DMS53 treated with DMSO at 0.1 percent for 48 hours (cell line): ENCODE data around the gene MPZL2.

Source experiments
- DNase-seq: peaks from one replicate; lab custom pipeline; 2025; ENCODE audit not compliant: unreplicated experiment; lab: John Stamatoyannopoulos, UW

MPZL2 gene

DNA sequence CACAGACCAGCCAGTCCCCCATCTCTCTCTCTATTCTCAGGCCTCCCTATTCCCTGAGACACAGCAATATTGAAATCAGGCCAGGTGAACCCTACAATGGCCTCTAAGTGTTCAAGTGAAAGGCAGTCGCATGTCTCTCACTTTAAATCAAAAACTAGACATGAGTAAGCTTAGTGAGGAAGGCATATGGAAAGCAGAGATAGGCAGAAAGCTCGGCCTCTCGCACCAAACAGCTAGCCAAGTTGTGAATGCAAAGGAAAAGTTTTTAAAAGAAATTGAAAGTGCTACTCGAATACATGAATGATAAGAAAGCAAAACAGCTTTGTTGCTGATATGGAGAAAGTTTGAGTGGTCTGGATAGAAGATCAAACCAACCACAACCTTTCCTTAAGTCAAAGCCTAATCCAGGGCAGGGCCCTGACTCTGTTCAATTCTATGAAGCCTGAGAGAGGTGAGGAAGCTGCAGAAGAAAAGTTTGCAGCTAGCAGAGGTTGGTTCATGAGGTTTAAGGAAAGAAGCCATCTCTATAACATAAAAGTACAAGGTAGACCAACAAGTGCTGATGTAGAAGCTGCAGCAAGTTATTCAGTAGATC, 19.8 kb upstream of the MPZL2 start:
- DNase-seq, result no peak

DNA sequence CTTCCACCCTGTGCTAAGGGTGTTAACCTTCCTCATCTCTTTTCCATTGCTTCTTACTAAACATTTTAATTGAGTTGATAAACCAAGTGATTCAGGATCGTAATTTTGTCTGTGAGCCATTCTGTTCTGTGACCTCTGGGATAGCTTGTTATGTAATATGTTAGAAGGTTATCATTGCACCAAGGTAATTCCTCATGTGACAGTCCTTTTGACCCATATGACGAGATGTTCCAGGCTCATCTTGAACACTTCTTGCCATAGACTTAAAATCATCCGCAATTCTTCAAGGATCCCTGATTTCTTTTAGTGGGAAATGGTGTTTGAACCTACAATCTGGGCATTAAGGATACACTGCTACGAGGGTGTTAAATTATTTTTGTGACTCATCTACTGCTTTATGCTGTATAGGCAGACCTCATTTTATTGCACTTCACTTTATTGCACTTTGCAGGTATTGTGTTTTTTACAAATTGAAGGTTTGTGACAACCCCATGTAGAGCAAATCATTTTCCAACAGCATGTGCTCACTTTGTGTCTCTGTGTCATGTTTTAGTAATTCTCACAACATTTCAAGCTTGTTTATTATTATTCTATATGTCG, 19.0 kb upstream of the MPZL2 start:
- no peak for DNase-seq

DNA sequence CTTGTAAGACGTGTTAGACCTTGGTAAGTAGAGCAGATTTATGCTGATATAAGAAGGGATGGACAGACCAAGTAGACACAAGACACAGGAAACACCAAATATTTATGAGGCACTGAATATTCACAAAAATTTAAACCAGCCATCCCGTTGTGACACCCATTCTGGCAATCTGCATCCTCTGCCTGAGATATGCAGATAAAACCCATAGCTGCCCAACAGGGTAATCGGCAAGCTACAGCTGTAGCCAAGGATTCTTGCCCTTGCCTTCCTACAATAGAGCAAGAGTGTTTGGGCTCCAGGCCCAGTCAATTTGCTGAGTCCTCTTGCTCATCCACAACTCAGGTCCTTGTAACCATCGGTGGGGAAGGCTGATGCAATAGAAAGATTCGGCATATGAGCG, 18.5 kb upstream of the MPZL2 start:
- DNase-seq, result no peak

- no peak for DNase-seq
Measured at GRCh38 chr11:118281284-118281683, 17.2 kb upstream of the MPZL2 start.

DNA sequence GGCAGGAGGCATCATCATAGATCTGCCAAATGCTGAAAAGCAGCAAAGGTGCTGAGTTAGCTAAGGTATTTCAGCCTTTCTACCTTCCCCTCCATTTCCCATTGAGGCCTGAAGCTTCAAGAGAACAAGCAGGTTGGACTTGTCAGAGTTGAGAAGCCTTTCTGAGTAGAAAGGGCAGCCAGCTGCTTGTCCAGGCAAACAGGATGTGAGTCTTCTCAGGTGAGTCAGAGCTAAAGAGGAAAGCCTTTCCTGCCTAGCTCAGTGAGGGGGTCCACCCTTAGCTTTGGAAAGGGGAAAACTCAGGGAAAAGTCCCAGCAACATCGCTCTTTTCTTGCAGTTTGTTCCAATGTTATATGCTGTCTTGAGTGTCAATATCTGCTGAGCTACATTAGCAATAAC, 13.2 kb upstream of the MPZL2 start:
- DNase-seq, result peak; percentile 95

DNA sequence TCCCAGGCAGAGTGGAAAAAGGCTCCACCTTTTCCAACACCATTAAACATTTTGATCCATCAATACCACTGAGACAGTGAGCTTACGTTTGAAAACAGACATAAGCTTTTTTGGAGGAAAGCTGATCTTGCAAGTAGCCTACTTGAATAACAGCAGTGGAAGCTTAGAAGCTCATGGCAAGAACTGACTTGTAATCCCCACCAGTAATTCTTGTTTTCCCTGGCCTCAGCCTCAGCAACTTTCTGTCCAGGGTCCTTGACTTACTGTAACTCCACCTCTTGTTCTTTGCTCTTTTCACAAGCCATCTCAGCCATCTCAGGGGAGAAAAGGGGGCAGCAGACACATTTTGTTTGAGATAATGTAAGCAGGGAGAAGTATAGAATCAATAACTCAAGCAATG, 12.3 kb upstream of the MPZL2 start:
- no peak for DNase-seq

GRCh38 chr11:118275176-118275575, 11.1 kb upstream of the MPZL2 start:
- no peak for DNase-seq

- no peak for DNase-seq
Measured at GRCh38 chr11:118274186-118274585, 10.1 kb upstream of the MPZL2 start.

DNA sequence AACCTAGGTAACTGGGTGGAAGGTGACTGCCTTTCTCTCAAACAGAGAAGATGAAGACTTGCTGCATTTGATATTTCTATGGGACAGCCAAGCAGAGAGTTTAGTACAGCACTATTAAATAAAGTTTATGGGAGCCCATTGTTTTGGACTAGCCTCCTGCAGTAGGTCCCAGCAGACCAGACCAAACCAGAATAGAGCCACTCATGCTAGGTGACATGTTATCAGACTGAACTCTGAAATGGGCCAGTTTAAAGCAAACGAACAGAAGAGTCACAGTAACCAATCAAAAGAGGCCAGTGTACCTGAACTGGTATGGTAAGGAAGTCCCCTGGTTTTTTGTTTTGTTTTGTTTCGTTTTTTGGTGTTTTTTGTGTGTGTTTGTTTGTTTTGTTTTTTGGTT, 7.9 kb upstream of the MPZL2 start:
- DNase-seq, result no peak

DNA sequence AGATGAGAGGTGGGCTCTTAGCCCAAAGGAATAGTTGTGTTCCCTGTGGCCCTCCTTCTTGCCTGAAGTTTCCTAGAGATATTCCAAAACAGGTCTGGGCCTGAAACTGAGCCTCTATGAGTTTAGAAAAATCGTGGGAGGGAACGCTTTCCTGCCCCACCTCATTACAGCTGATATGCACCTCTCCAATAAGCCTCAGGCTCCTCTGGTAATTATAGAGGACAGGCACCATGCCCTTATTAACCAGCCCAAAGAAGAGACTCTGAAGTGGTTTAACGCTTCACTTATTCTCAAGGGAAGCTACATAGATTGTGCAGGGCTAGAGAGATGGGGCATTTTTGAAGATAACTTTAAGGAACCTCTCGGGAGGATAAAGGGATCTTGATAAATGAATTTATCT, 3.4 kb upstream of the MPZL2 start:
- DNase-seq, result no peak

GRCh38 chr11:118265954-118266353, 1.9 kb upstream of the MPZL2 start:
- DNase-seq, result no peak

GRCh38 chr11:118264569-118265465, 720 bp upstream of the MPZL2 start:
- no peak for DNase-seq

GRCh38 chr11:118263112-118263511, 985 bp downstream of the MPZL2 start:
- DNase-seq, result no peak

DNA sequence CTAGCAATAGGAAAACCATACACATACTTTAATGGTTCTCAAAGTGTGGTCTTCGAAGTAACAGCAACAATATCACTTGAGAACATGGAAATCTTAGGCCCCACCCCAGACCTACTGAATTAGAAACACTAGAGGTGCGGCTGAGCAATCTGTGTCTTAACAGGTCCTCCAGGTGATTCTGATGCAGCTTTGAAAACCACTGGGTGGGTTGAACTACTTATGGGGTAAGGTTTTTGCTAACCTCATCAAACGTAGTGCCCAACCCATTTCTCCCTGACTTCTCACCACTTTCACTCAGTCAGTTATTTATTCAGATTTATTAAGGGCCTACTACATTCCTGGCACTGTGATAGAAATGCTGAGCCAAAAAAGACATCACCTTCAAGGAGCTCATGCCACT, 3.7 kb downstream of the MPZL2 start:
- no peak for DNase-seq

DNA sequence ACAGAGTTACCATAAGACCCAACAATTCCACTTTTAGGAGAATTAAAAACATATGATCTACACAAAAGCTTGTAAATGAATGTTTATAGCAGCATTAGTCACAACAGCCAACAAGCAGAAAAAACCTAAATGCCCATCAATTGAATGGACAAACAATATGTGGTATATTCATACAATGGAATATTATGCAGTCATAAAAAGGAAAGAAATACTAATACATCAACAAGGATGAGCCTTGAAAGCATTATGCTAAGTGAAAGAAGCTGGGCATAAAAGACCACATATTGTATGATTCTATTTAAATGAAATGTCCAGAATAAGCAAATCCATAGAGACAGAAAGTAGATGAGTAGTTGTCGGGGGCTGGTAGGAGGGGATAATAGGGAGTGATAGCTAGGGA, 5.0 kb downstream of the MPZL2 start:
- DNase-seq, result no peak

DNA sequence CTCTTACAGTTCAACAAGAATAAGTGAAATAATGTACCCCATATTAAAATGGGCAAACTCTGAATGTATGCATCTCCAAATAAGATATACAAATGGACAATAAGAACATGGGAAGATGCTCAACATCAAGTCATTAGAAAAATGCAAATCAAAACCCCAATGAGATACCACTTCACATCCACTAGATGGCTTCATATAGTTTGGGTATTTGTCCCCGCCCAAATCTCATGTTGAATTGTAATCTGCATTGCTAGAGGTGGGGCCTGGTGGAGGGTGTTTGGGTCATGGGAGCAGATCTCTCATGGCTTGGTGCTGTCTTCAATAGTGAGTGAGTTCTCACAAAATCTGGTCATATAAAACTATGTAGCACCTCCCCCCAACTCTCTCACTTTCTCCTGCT, 5.7 kb downstream of the MPZL2 start:
- DNase-seq, result no peak

DNA sequence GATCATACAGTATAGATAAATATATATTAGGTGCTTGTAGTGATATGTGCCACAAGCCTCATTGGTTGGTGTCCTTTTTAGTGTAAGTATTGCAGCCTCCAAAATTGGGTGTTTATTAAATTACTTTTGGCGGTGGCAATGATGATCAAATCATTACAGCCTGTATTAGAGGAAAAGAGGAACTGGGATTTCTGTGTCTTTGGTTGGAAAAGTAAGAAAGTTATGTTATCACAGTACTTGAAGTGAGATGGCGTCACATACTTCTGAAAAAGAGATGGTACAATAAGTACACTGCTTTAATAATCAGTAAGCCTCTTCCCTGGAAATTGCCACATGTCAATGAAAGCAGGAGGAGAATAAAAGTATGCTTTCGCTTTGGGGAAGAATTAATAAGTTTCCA, 11.4 kb downstream of the MPZL2 start:
- no peak for DNase-seq

DNA sequence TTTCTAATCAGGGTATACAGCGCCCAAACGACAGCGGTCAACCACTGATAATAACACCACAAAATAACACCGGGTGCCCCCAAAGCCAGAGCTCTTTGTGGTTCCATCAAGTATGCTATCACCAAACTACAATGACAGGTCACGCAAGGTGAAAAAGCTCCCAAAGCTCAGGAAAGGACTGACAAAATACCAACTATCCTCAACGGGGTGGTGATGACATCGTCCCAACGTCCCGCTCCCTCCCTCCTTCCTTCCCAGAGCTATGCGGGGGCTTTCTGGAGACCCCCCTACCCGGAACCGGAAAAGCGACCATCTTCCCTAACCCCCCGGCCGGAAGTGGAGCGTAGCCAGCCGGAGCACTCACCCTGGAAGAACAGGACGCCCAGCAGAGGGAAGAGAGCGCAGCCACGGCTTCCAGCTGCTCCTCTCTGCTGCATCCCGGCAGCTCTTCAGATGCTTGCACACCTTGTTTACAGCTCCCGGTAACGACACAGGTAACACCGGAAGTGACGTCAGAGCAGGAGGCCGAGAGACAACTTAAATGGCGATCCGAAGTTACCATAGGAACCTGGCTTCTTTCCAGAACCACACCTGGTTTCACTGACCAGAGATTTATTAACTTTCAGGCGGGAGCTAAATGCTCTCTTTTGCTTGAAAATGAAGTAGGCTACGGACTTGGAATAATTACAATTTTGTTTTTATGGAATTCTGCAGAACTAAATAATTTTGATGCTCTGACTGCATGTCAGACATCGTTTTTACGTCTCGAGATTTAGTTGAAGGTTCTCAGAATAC, 12.0 kb downstream of the MPZL2 start, which contains the start of gene MPZL3:
Gene MPZL3, minus strand, starts transcription at position 508 of the 795 bp plus-strand sequence. Its CDS starts 71 bp downstream, at position 437.
- peak; percentile 97 for DNase-seq

- no peak for DNase-seq
Measured at GRCh38 chr11:118247041-118247440, 17.1 kb downstream of the MPZL2 start.

GRCh38 chr11:118245936-118246562, 18.0 kb downstream of the MPZL2 start:
- no peak for DNase-seq
